B cell (primary cell): ENCODE data around the gene NGLY1.

ENCODE experiments used
- EZH2 ChIP-seq: IDR thresholded peaks from 2 replicates; pipeline ENCODE4 v1.6.1; 2012; ENCODE audit warnings: borderline replicate concordance, low read depth, mild to moderate bottlenecking, moderate library complexity, low read length; ENCODE audit not compliant: insufficient read depth, poor library complexity, severe bottlenecking
- TF ChIP-seq, protein P1 (sequence below): fragments of 200-600 bp; IDR thresholded peaks from one replicate; pipeline ENCODE4 v1.8.0; 2022; ENCODE audit warnings: antibody characterized with exemption, mild to moderate bottlenecking

DNA sequence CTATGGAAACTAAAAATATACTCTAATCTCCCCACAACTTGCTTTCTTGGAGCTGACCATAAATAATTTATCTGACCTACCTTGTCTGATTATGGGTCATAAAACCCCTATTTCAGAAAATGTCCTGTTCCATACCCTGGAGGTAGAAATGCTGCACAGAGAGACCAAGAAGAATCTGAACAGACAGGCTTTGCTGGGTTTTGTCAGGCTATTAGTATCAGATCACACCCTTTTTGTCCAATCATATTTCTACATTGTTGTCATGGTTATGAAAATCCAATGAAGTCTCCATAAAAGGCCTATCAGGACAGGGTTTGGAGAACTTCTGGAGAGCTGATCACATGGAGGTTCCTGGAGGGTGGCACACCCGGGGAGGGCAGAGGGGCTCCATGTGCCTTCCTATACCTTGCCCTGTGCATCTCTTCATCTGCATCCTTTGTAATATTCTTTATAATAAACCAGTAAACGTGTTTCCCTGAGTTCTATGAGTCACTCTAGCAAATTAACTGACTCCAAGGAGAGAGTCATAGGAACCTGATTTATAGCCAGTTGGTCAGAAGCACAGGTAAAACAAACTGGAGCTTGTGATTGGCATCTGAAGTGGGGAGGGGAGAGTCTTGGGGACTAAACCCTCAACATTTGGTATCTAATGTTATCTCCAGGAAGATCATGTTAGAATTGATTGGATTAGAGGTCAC lies 58.1 kb downstream of the NGLY1 start:
- TF ChIP-seq, protein P1, sequence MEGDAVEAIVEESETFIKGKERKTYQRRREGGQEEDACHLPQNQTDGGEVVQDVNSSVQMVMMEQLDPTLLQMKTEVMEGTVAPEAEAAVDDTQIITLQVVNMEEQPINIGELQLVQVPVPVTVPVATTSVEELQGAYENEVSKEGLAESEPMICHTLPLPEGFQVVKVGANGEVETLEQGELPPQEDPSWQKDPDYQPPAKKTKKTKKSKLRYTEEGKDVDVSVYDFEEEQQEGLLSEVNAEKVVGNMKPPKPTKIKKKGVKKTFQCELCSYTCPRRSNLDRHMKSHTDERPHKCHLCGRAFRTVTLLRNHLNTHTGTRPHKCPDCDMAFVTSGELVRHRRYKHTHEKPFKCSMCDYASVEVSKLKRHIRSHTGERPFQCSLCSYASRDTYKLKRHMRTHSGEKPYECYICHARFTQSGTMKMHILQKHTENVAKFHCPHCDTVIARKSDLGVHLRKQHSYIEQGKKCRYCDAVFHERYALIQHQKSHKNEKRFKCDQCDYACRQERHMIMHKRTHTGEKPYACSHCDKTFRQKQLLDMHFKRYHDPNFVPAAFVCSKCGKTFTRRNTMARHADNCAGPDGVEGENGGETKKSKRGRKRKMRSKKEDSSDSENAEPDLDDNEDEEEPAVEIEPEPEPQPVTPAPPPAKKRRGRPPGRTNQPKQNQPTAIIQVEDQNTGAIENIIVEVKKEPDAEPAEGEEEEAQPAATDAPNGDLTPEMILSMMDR, result no peak
- TF ChIP-seq EZH2, result no peak
